Measurements from ENCODE around the gene PREPL. TPM values are rescaled to one million over a fixed set of nuclear protein-coding genes. Genes with fewer than 3 reads are reported as not detected.

Gene PREPL
- total and polyA plus RNA-seq, 2 of the 8 experiments (the other 6 are each of a cell fraction or from before 2014, with no cell fraction given): 13.6 to 38.9 TPM

DNA sequence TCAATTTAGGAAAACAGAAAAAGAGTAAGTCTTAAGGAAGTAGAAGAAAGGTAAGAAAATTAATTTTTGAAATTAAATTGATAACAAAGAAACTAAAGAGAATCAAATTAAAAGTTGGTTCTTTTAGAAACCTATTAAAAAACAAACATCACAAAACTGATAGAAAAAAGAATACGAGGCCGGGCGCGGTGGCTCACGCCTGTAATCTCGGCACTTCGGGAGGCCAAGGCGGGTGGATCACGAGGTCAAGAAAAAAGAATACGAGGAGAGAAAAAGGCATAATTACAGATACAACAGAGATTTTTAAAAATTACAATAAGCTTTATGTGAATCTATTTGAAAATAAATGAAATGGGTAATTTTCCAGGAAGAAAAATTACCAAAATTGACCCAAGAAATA lies 11.8 kb downstream of the PREPL start:
- H3K4me3 ChIP-seq (ENCODE audit: extremely low read depth in 1 of 4, insufficient read depth in 2 of 4, low read depth in 3 of 4, low read length in 4 of 4): no peak overlapping the region
- TF ChIP-seq SIN3A (conservative IDR thresholded peaks at IDR 0.05 in 1 of 2, IDR thresholded peaks at IDR 0.05 in 1 of 2; ENCODE audit: low read depth in 1 of 2, low read length in 2 of 2) (no peak), POLR2A (IDR thresholded peaks at IDR 0.05; ENCODE audit: control extremely low read depth in 1 of 2, low read depth in 2 of 2, low read length in 2 of 2) (no peak), JUND (IDR thresholded peaks at IDR 0.05; ENCODE audit: low read length) (no peak), RAD21 (IDR thresholded peaks at IDR 0.05 in 1 of 2, conservative IDR thresholded peaks at IDR 0.05 in 1 of 2; ENCODE audit: low read depth in 2 of 2, low read length in 2 of 2) (no peak), BCL11A (IDR thresholded peaks at IDR 0.05; ENCODE audit: low read depth in 2 of 2, low read length in 2 of 2) (no peak)
- H4K20me1 ChIP-seq (replicated peaks in 1 of 2; ENCODE audit: control insufficient read depth in 1 of 2, insufficient read depth in 2 of 2, low read length in 2 of 2): no peaks in the 10 kb centered on the region
- H2BK15ac ChIP-seq (ENCODE audit: low read length): no peak overlapping the region
- no peak for FAIRE-seq
- CTCF ChIA-PET (ENCODE audit: partially characterized antibody): interaction anchor here (1.7 kb wide), 1 partner anchor 306 kb away, joined by 3 read pairs; no protein-coding TSS in a partner anchor
- H3K9me3 ChIP-seq (ENCODE audit: insufficient read depth in 2 of 2, low read depth in 1 of 2, low read length in 1 of 2): no peaks in the 10 kb centered on the region
- H2BK5ac ChIP-seq (ENCODE audit: low read depth, low read length): no peak overlapping the region
- DNase-seq (ENCODE audit: low read depth in 1 of 2, low spot score in 2 of 2): no peak
- H2BK12ac ChIP-seq (ENCODE audit: low read depth, low read length): no peak overlapping the region
- H2AFZ ChIP-seq (ENCODE audit: low read length): no peak overlapping the region
- no peak overlapping the region for H2AK5ac ChIP-seq (ENCODE audit: low read depth, low read length)
- no peak overlapping the region for H3K9ac ChIP-seq (replicated peaks in 1 of 4; ENCODE audit: extremely low read depth in 1 of 4, low read depth in 3 of 4, low read length in 3 of 4)
- H3K79me1 ChIP-seq (ENCODE audit: low read depth, low read length): no peaks in the 10 kb centered on the region
- H3K27ac ChIP-seq (ENCODE audit: low read depth, low read length): no peak overlapping the region
- no peak overlapping the region for H3K18ac ChIP-seq (ENCODE audit: extremely low read depth, low read length)
- 93% methylated on average over 10 of the region's 10 CpGs; no CpG with 5 or more reads in 1 of the 2 experiments for WGBS, 2 experiments (ENCODE audit: extremely low coverage in 1 of 2, insufficient coverage in 1 of 2, insufficient read length in 1 of 2, insufficient replicate concordance in 2 of 2, low coverage in 1 of 2, low lambda C conversion rate in 2 of 2, missing lambda C conversion rate in 1 of 2)
- H3K14ac ChIP-seq (ENCODE audit: insufficient read length): no peak overlapping the region
- peaks cover 0 to 6% (median 3%) of the 10 kb centered on the region in 4 experiments; a peak in 2 of 8 replicates for H3K36me3 ChIP-seq (ENCODE audit: control insufficient read depth in 2 of 4, insufficient read depth in 4 of 4, low read length in 3 of 4)
- no peak overlapping the region for H2BK120ac ChIP-seq (replicated peaks; ENCODE audit: low read depth, low read length)
- no peaks in the 10 kb centered on the region for H3K79me2 ChIP-seq (ENCODE audit: control insufficient read depth in 1 of 2, insufficient read depth in 2 of 2, low read length in 2 of 2)
- H4K91ac ChIP-seq (replicated peaks; ENCODE audit: insufficient read length, low read length): no peak overlapping the region
- no peak overlapping the region for H3K4ac ChIP-seq (replicated peaks; ENCODE audit: insufficient read length, low read depth, low read length)
- H4K8ac ChIP-seq (ENCODE audit: extremely low read depth, insufficient read depth, low read length): no peak overlapping the region
- no peak overlapping the region for H3K56ac ChIP-seq (replicated peaks; ENCODE audit: insufficient read length, low read depth, low read length)
- H3K27me3 ChIP-seq (replicated peaks in 1 of 4; ENCODE audit: control insufficient read depth in 3 of 4, extremely low read depth in 1 of 4, insufficient read depth in 3 of 4, low read length in 3 of 4): no peaks in the 10 kb centered on the region
- H3K23ac ChIP-seq (ENCODE audit: insufficient read length): no peak overlapping the region
- H4K5ac ChIP-seq (ENCODE audit: insufficient read length, low read depth, low read length): no peak overlapping the region
- 0 out of 7 replicates have a peak, but pooled peaks cover 0 to 2% (median 0%) of the 10 kb centered on the region in 4 experiments for H3K4me1 ChIP-seq (replicated peaks in 1 of 4; ENCODE audit: control insufficient read depth in 3 of 4, insufficient read depth in 4 of 4, low read length in 3 of 4)
- no peak overlapping the region for H3K4me2 ChIP-seq (ENCODE audit: insufficient read depth in 1 of 2, low read depth in 2 of 2, low read length in 2 of 2)
- H2BK20ac ChIP-seq (ENCODE audit: low read length): no peak overlapping the region
- no peaks in the 10 kb centered on the region for H3K23me2 ChIP-seq (ENCODE audit: low read depth, low read length)
- POLR2A ChIA-PET (ENCODE audit: partially characterized antibody): no interaction called here

All from H1 (cell line).